ENCODE measurements around the gene STYXL1.

STYXL1 gene

GRCh38 chr7:75961218-75961617 is 86.6 kb downstream of the STYXL1 start:
- no peak overlapping the region for H3K27ac ChIP-seq (ENCODE audit: poor library complexity, severe bottlenecking)
- H3K36me3 ChIP-seq (ENCODE audit: low read depth) = peaks cover 10% of the 10 kb centered on the region; the same call in 1 of the 2 replicates
- TF ChIP-seq, protein P1, sequence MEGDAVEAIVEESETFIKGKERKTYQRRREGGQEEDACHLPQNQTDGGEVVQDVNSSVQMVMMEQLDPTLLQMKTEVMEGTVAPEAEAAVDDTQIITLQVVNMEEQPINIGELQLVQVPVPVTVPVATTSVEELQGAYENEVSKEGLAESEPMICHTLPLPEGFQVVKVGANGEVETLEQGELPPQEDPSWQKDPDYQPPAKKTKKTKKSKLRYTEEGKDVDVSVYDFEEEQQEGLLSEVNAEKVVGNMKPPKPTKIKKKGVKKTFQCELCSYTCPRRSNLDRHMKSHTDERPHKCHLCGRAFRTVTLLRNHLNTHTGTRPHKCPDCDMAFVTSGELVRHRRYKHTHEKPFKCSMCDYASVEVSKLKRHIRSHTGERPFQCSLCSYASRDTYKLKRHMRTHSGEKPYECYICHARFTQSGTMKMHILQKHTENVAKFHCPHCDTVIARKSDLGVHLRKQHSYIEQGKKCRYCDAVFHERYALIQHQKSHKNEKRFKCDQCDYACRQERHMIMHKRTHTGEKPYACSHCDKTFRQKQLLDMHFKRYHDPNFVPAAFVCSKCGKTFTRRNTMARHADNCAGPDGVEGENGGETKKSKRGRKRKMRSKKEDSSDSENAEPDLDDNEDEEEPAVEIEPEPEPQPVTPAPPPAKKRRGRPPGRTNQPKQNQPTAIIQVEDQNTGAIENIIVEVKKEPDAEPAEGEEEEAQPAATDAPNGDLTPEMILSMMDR (IDR thresholded peaks at IDR 0.05; ENCODE audit: poor library complexity, severe bottlenecking) = no peak

GRCh38 chr7:75960372-75960771 is 87.4 kb downstream of the STYXL1 start:
- Histone ChIP-seq H3K27me3 (ENCODE audit: insufficient read depth, poor library complexity, severe bottlenecking) (no peaks in the 10 kb centered on the region), H3K27ac (ENCODE audit: poor library complexity, severe bottlenecking) (no peak overlapping the region), H3K9me3 (ENCODE audit: severe bottlenecking) (no peaks in the 10 kb centered on the region), H3K4me1 (ENCODE audit: insufficient read depth, poor library complexity, severe bottlenecking) (no peaks in the 10 kb centered on the region), H3K4me3 (ENCODE audit: severe bottlenecking) (no peak overlapping the region), H3K36me3 (ENCODE audit: low read depth) (peaks cover 18% of the 10 kb centered on the region; the same call in 1 of the 2 replicates)
- ATAC-seq (ENCODE audit: low read depth) (no peak), DNase-seq (ENCODE audit: low spot score) (no peak)
- TF ChIP-seq, protein P1 (IDR thresholded peaks at IDR 0.05; ENCODE audit: poor library complexity, severe bottlenecking) = no peak

More at GRCh38 chr7:75961218-75961617, 86.6 kb downstream of the STYXL1 start:
- no peaks in the 10 kb centered on the region for H3K27me3 ChIP-seq (ENCODE audit: insufficient read depth, poor library complexity, severe bottlenecking)
- no peak for DNase-seq (ENCODE audit: low spot score)
- no peaks in the 10 kb centered on the region for H3K4me1 ChIP-seq (ENCODE audit: insufficient read depth, poor library complexity, severe bottlenecking)
- no peak overlapping the region for H3K4me3 ChIP-seq (ENCODE audit: severe bottlenecking)
- no peak for ATAC-seq (ENCODE audit: low read depth)
- H3K9me3 ChIP-seq (ENCODE audit: severe bottlenecking) = no peaks in the 10 kb centered on the region

GRCh38 chr7:75958802-75959543 is 88.8 kb downstream of the STYXL1 start:
- ATAC-seq (ENCODE audit: low read depth) (no peak), DNase-seq (ENCODE audit: low spot score) (no peak)
- Histone ChIP-seq H3K36me3 (ENCODE audit: low read depth) (peaks cover 18% of the 10 kb centered on the region; the same call in 1 of the 2 replicates), H3K9me3 (ENCODE audit: severe bottlenecking) (no peaks in the 10 kb centered on the region), H3K4me3 (ENCODE audit: severe bottlenecking) (no peak overlapping the region), H3K27ac (ENCODE audit: poor library complexity, severe bottlenecking) (no peak overlapping the region), H3K27me3 (ENCODE audit: insufficient read depth, poor library complexity, severe bottlenecking) (no peaks in the 10 kb centered on the region), H3K4me1 (ENCODE audit: insufficient read depth, poor library complexity, severe bottlenecking) (no peaks in the 10 kb centered on the region)
- TF ChIP-seq, protein P1 (IDR thresholded peaks at IDR 0.05; ENCODE audit: poor library complexity, severe bottlenecking) = no peak

DNA sequence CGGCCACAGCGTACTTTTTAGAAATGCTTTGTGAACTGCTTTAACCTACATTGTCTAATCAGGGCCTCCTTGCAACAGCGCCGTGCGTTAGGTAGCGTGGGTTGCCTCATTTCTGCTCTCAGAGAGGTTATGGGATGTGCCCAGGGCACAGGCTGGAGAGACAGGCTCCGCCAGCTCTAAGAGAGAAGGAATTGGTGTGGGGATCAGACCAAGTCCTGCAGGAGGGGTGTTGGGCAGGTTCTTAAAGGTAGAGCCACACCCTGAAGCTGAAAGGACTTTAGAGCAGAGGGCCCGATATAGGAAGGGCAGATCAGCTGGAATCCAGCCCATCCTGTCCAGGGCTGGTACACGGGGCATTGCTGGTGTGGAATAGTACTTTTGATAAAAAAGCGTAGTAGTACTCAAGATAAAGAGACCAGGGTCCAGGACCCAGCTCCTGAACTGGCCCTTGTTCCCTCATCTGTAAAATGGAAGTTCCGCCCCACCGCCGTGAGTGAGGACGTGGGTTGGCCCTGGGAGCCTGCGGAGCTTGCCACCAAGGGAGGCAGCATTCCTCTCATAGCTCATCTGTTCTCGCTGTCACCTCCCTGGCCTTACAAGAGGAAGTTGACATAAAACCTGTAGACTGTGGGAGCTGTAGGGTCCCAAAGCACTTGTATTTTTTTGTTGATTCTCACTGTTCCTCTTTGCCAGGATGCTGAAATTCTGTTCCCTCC is 90.6 kb downstream of the STYXL1 start:
- H3K27ac ChIP-seq (ENCODE audit: poor library complexity, severe bottlenecking) = no peak overlapping the region

More for the DNA sequence above, 90.6 kb downstream of the STYXL1 start:
- Histone ChIP-seq H3K36me3 (ENCODE audit: low read depth) (peaks cover 18% of the 10 kb centered on the region; the same call in 1 of the 2 replicates), H3K9me3 (ENCODE audit: severe bottlenecking) (no peaks in the 10 kb centered on the region), H3K27me3 (ENCODE audit: insufficient read depth, poor library complexity, severe bottlenecking) (no peaks in the 10 kb centered on the region), H3K4me3 (ENCODE audit: severe bottlenecking) (no peak overlapping the region), H3K4me1 (ENCODE audit: insufficient read depth, poor library complexity, severe bottlenecking) (no peaks in the 10 kb centered on the region)
- ATAC-seq (ENCODE audit: low read depth) = no peak
- TF ChIP-seq, protein P1 (IDR thresholded peaks at IDR 0.05; ENCODE audit: poor library complexity, severe bottlenecking) = no peak
- no peak for DNase-seq (ENCODE audit: low spot score)
